Brain microvascular endothelial cell (primary cell): ENCODE measurements around the gene PTPRN2.

ENCODE experiments used
- DNase-seq: peaks from one replicate; pipeline ENCODE4 v3.0.0-alpha.2; 2020
- H3K27ac ChIP-seq: fragments of 250-450 bp; sonication (Bioruptor Pico); 2 replicates; pipeline ENCODE4 v1.5.1; 2020; ENCODE audit warnings: mild to moderate bottlenecking, moderate library complexity
- H3K27me3 ChIP-seq: fragments of 250-450 bp; sonication (Bioruptor Pico); replicated peaks from 2 replicates; pipeline ENCODE4 v1.5.1; 2020; ENCODE audit warnings: mild to moderate bottlenecking
- H3K36me3 ChIP-seq: fragments of 250-450 bp; sonication (Bioruptor Pico); replicated peaks from 2 replicates; pipeline ENCODE4 v1.5.1; 2020; ENCODE audit warnings: mild to moderate bottlenecking
- H3K4me3 ChIP-seq: 2 replicates; pipeline ENCODE4 v1.5.1; 2011; ENCODE audit warnings: low read depth, mild to moderate bottlenecking, control low read depth, low read length, moderate library complexity
- CTCF ChIP-seq: IDR thresholded peaks from 2 replicates; pipeline ENCODE4 v1.5.1; 2011; ENCODE audit warnings: low read depth, mild to moderate bottlenecking, moderate library complexity, low read length, control low read depth, inconsistent platforms; ENCODE audit errors: missing control alignments
- in situ Hi-C: cut with HindIII; loops from 2 replicates; pipeline ENCODE4 v1.10.0; 2017; ENCODE audit warnings: low sequenced_read_pairs, low pct_ligation_motif_present

PTPRN2 gene

GRCh38 chr7:158077151-158077840, 510.3 kb downstream of the PTPRN2 start:
- no peaks in the 10 kb centered on the region for H3K27me3 ChIP-seq
- TF ChIP-seq CTCF, result no peak
- H3K4me3 ChIP-seq, result no peak overlapping the region
- no peak for DNase-seq
- in situ Hi-C loops, result no loop called here
- H3K27ac ChIP-seq, result no peak overlapping the region
- no peaks in the 10 kb centered on the region for H3K36me3 ChIP-seq

GRCh38 chr7:158076656-158077055, 511.0 kb downstream of the PTPRN2 start:
- no peak overlapping the region for H3K4me3 ChIP-seq
- no peaks in the 10 kb centered on the region for H3K36me3 ChIP-seq
- DNase-seq, result no peak
- H3K27ac ChIP-seq, result no peak overlapping the region
- no peak for TF ChIP-seq CTCF
- H3K27me3 ChIP-seq, result no peaks in the 10 kb centered on the region
- in situ Hi-C loops, result no loop called here

DNA sequence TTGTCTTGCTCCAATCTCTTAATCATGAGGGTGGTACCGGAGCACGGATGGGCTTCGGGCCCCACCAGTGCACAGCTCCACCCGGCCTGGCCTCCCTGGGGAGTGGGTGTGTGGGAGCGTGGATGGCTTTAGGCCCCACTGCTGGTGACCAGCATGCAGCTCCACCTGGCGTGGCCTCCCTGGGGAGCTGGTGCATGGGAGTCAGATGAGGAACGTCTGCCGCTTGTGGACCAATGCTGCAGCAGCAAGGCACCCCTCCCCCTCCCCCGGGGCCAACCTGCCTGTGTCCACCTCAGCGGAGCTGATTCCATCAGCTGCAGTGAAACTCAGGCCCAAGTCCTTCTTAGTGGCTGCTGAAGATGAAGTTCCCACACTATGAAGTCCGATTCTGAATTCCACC, 511.4 kb downstream of the PTPRN2 start:
- no peak overlapping the region for H3K4me3 ChIP-seq
- no peaks in the 10 kb centered on the region for H3K27me3 ChIP-seq
- TF ChIP-seq CTCF, result no peak
- in situ Hi-C loops, result no loop called here
- no peaks in the 10 kb centered on the region for H3K36me3 ChIP-seq
- no peak for DNase-seq
- no peak overlapping the region for H3K27ac ChIP-seq

DNA sequence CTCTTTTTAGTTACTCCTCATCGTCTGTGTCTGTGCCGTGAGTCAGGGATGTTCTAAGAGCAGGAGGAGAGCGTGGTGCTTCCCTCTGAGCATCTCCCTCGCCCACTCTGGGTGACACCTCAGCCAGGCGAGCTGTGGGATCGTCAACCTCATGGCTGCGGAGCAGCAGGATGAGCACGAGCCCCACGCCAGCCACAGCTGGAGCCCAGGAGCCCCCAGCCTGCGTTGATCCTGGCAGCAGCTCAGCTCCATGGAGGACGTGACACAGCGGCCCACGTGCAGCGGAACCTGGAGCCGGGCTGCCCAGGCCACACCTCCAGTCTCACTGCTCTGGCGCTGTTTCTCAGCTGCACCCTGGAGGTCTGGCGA, 512.0 kb downstream of the PTPRN2 start:
- no peak for DNase-seq
- no peak for TF ChIP-seq CTCF
- Histone ChIP-seq H3K36me3 (no peaks in the 10 kb centered on the region), H3K27me3 (no peaks in the 10 kb centered on the region), H3K27ac (no peak overlapping the region), H3K4me3 (no peak overlapping the region)
- in situ Hi-C loops, result no loop called here

GRCh38 chr7:158074896-158075632, 512.6 kb downstream of the PTPRN2 start:
- DNase-seq, result no peak
- Histone ChIP-seq H3K27ac (no peak overlapping the region), H3K27me3 (no peaks in the 10 kb centered on the region), H3K36me3 (no peaks in the 10 kb centered on the region), H3K4me3 (no peak overlapping the region)
- TF ChIP-seq CTCF, result no peak
- in situ Hi-C loops, result no loop called here
